Femur (tissue), 1 donor: ENCODE results near the gene ITPKB.
A peak's percentile ranks its signal among the peaks of the same experiment; 100 is the strongest.
"Not testable (repeated sequence)": the region's sequence is repeated elsewhere in the genome, so short reads cannot be mapped to it uniquely, and the experiment has no call there.

Experiments
- DNase-seq: peaks from one replicate; pipeline ENCODE4 v3.0.0-alpha.2; 2017

ITPKB gene

DNA sequence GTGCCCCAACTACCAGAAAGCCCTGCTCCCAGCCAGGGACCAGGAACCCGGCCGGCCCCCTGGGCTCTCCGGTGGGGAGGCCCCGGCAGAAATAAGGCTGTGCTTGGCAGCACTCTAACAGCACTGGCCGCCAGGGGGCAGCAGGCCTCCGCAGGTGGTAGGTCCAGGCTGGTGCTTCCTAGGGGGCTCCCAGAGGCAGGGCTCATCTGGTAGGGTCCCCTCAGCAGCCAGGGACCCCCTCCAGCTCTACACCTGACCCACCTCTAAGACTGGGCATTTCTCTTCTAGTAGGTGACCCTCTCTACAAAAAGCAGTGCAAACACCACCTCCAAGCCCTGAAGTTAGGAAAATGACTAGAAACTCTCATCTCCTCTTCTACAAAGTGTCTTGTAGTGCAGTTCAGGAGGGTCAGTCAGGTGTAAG, 104.9 kb downstream of the ITPKB start:
- peak; percentile 86 for DNase-seq

DNA sequence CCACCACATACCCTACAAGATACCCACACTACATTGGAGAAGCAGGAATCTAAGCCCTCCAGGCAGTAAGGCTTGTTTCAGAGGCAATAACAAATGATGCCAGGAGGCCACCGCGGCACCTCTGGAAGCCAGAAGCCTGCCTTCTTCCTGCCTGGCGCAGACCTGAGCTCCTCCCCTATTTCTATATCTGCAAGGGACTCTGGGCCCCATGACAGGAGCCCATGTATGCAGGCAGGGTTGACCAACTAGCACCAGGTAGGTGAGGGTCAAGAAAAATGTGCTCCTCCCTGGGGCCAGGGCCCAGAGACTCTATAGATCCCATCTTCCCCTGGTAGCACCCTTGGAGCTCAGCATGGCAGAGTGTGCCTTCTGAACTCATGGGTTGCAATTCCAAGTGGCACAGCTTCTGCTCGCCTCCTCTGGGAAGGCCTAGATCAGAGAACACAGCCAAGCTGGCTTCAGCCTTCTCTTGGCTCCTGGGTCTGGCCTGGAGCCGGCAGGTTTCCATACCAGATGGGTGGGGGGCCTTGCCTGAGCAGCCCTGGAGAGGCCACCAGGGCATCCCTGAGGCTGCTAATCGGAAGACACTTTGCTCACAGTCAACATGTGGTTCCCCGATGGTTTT, 105.4 kb downstream of the ITPKB start:
- no peak for DNase-seq

DNA sequence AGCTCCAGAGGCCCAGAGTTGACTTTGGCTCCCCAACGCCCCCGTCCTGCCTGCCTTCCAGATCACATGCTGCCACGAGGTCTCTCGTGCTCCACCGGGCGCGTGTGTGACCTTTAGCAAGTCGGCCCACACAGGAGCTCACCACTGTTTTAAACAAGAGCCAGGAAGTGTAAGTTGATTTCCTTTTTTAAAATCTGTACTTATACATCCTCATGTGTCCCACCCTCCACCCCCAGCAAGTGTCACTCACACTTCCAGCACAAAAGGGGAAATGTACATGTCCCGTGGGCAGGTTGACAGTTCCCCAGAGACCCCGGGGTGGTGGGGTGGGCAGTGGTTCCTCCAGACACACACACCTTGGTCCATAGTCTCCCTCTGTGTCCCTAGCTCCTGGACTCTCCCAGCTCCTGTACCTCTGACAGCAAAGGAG, 106.1 kb downstream of the ITPKB start:
- DNase-seq: peak; percentile 20

DNA sequence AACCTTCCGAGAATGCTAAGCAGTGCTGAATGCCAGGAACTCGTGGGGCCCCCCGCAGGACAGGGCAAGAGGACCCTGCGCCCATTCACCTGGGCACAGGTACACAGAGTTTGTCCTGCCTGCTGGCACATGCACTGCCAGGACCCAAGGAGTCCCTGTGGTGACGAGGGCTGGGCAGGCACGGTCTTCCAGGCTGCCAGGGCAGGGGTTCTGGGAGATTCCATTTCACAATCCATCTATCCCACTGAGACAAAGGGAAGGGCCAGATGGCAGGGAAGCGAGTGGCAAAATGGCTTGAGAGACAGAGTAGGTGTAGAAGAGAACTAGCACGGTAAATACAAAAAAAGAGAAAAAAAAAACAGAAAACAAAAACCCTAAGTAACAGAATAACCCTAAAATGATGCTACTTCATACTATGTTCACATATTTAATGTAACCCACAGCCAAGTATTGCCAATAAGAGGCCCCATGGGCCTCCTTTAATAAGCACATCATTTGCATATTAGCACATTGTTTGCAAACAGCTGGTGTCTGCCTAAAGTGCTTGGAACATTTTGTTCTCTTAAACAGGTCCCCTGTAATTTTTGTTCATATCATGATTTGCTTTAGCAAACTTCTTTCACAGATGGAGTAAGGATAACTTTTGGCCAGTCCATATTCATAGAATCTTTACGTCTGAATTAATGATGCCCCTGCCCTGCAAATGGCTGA, 106.8 kb downstream of the ITPKB start:
- DNase-seq: peak; percentile 14

DNA sequence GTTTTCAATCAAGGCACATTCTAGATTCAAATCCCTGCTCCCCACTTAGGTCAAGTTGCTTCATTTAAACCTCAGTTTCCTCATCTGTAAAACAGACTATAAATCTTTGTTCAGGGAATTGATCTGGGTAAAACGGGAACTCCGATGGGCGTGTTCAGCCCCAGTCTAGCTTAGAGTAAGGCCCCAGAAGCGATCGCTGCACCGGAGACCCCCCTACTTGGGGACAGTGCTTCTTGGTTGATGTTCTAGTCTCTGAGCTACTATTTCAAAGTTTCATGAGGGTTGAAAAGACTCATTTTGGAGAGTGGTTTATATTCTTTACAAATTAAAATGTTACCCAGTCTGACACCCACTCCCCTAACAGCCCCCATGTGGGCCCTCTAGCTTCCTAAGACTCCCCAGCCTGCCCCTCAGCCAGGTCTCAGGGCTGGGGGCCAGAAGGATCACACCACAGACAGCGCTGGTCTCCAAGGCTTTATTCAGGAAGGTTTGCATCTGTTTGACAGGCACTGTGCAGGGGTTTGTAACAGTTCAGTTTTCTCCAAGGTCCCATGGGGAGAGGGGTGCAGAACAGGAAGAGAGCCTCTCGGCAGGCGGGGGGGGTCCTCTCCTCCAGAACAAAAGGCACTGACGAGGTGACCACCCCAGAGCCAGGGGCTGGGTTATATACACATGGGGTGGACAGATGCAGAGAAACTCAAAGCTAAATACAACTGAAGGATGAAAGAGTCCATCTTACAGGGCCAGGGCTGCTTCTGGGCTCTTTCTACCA, 107.7 kb downstream of the ITPKB start:
- peak; percentile 15 for DNase-seq

DNA sequence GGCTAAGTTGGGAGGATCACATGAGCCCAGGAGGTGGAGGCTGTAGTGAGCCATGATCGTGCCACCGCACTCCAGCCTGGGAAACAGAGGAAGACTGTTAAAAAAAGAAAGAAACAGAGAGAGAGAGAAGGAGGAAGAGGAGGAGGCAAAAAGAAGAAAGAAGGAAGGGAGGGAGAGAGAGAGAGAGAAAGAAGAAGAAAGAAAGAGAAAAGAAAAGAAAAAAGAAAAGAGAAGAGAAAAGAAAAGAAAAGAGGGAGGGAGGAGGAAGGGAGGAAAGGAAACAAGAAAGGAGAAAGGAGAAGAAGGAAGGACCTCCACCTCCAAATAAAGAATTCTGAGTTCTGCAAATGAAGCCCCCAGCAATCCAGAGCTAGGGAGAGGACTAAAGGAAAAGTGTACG, 108.5 kb downstream of the ITPKB start:
- DNase-seq: no peak

GRCh38 chr1:226629896-226630550, 109.1 kb downstream of the ITPKB start:
- DNase-seq: peak; percentile 14

DNA sequence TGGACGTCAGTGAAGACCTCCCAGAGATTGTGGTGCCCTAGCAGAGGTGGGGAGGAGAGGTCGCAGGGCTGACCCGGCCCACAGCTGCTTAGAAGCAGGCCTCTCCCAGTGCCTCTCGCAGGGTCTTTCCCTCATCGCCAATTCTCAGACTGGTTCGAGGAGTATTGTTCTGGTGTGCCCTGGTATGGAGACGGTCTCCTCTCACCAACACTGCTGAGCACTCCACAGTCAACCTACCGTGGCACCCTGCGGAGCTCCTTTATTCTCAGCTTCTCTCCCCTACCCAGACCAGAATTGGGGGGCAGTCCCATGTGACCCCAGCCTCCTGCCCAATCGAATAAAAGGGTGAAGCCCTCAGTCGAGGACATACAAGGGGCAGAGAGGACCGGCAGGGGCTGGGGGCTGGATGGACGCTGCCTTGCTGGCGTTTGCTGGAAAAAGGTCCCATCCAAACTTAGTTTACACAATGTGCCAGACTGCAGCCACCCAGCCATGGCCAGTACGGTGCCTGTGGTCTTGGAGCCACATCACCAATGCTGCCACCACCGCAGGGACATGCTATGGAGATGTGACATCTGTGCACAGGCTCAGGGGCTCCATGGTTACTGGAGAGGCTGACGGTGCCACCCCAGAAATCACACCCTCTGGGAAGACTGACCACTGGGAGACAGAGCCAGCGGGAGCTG, 109.7 kb downstream of the ITPKB start:
- peak; percentile 19 for DNase-seq

- DNase-seq: peak; percentile 52
Observed at GRCh38 chr1:226628612-226629155, 110.4 kb downstream of the ITPKB start.

- DNase-seq: peak; percentile 33
Observed at GRCh38 chr1:226627924-226628611, 111.0 kb downstream of the ITPKB start.

GRCh38 chr1:226627050-226627755, 111.9 kb downstream of the ITPKB start:
- peak; percentile 13 for DNase-seq

GRCh38 chr1:226626577-226626956, 112.5 kb downstream of the ITPKB start:
- DNase-seq: peak; percentile 82

- DNase-seq: peak; percentile 8
Observed at GRCh38 chr1:226625832-226626576, 113.1 kb downstream of the ITPKB start.

DNA sequence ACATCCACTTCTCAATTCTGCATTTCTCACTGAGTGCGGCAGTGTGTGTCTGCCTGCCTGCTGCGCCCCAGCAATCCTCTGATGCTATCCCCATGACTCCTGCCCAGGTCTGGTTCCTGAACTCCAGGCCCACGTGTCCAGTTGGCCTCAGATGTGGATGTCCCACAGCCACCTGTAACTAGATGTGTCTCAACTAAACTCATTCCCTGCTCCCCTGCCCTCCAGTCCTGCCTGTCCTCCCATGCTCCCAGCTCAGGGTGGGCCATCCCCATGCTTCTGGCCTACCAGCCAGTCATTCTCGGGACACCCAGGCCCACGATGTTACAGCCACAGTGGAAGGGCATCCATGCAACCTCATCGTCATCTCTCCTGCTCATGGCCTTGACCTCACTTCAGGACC, 113.8 kb downstream of the ITPKB start:
- DNase-seq: peak; percentile 8

- DNase-seq: peak; percentile 14
Observed at GRCh38 chr1:226624526-226624925, 114.6 kb downstream of the ITPKB start.

GRCh38 chr1:226622012-226622411, 117.1 kb downstream of the ITPKB start:
- DNase-seq: no peak

DNA sequence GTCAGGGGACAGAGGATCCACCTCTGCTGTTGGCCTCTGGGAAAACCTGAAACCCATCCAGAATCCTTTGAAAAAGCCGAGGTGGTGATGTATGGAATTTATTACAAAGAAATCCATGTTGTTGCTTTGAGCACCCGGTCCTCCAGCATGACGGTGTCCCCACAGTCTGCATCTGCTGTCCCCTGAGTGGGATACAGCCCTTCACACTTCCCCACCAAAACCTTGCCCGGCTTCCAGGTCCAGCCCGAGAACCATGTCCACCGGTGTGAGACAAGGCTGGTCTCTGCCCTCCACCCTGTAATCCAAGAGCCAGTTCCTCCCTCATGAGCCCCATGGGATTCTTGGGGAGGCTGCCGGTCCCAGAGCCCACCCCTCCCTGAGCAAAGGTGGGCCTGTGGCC, 120.1 kb downstream of the ITPKB start:
- no peak for DNase-seq

- DNase-seq: peak; percentile 6
Observed at GRCh38 chr1:226618380-226618779, 120.7 kb downstream of the ITPKB start.

DNA sequence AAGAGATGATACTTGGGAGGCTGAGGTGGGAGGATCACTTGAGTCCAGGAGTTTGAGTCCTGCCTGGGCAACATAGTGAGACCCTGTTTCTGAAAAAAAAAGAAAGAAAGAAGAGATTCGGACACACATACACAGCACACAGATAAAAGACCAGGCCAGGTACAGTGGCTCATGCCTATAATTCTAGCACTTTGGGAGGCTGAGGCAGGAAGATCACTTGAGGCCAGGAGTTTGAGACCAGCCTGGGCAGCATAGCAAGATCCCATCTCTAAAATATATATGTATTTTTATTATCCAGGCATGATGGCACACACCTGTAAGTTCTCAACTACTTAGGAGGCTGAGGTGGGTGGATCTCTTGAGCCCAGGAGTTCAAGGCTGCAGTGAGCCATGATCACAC, 121.4 kb downstream of the ITPKB start:
- DNase-seq: not testable (repeated sequence)

GRCh38 chr1:226617109-226617508, 122.0 kb downstream of the ITPKB start:
- DNase-seq: no peak
